MCF 10A (cell line): Measurements from ENCODE around the gene GREB1L. TPM values are rescaled to one million over a fixed set of nuclear protein-coding genes. Genes with fewer than 3 reads are reported as not detected.

Source experiments
- BruUV-seq: library from RNA; stranded (reverse); fragments of 400-500 nt; replicated peaks from 2 replicates; lab custom pipeline; 2021; lab: Mats Ljungman, UMichigan
- CTCF ChIA-PET: fragments of 300-600 bp; sonication (Branson Sonifier 250); formaldehyde crosslinking; extraction: SDS; loops from one replicate; lab custom pipeline; 2021; ENCODE audit warnings: antibody characterized with exemption, inconsistent platforms; lab: Yijun Ruan, JAX
- POLR2A ChIA-PET: fragments of 300-600, 350-650 bp; sonication (Branson Sonifier 250); formaldehyde crosslinking; extraction: SDS; loops from one replicate; lab custom pipeline; 2020; ENCODE audit warnings: antibody characterized with exemption, inconsistent platforms; lab: Yijun Ruan, JAX
- DNase-seq: peaks from one replicate; pipeline ENCODE4 v3.0.0-alpha.2; 2018; ENCODE audit not compliant: unreplicated experiment
- H3K27ac Mint-ChIP-seq: one replicate; pipeline ENCODE4 v1.8.0; 2022; ENCODE audit warnings: mild to moderate bottlenecking, low read depth, mixed read lengths; ENCODE audit not compliant: unreplicated experiment
- H3K27me3 Mint-ChIP-seq: one replicate; pipeline ENCODE4 v1.8.0; 2022; ENCODE audit warnings: mixed read lengths; ENCODE audit not compliant: insufficient read depth, unreplicated experiment
- H3K36me3 Mint-ChIP-seq: one replicate; pipeline ENCODE4 v1.8.0; 2022; ENCODE audit warnings: mild to moderate bottlenecking, moderate library complexity, mixed read lengths; ENCODE audit not compliant: insufficient read depth, unreplicated experiment
- H3K4me1 Mint-ChIP-seq: one replicate; pipeline ENCODE4 v1.8.0; 2022; ENCODE audit warnings: mixed read lengths; ENCODE audit not compliant: insufficient read depth, unreplicated experiment
- H3K4me3 Mint-ChIP-seq: one replicate; pipeline ENCODE4 v1.8.0; 2022; ENCODE audit warnings: mild to moderate bottlenecking, moderate library complexity, mixed read lengths; ENCODE audit not compliant: unreplicated experiment
- H3K9me3 Mint-ChIP-seq: one replicate; pipeline ENCODE4 v1.8.0; 2022; ENCODE audit warnings: mixed read lengths; ENCODE audit not compliant: unreplicated experiment
- CTCF ChIP-seq: fragments of 200-600 bp; IDR thresholded peaks from one replicate; pipeline ENCODE4 v1.8.0; 2022; ENCODE audit warnings: antibody characterized with exemption, mild to moderate bottlenecking; ENCODE audit not compliant: unreplicated experiment
- intact Hi-C: fragments of 100-400 bp; cut with micrococcal nuclease; formaldehyde crosslinking; loops from 2 replicates; pipeline ENCODE4 v1.14.1; 2022
- total RNA-seq: library from RNA; stranded (reverse); gene quantifications from 2 replicates; pipeline ENCODE4 v1.2.3, GENCODE V29; 2022

The GREB1L gene
- total RNA-seq, 1 experiment from 2014 or later, result 9.4 TPM

- TF ChIP-seq CTCF, result no peak
- DNase-seq, result no peak
- no peaks in the 10 kb centered on the region for H3K4me1 Mint-ChIP-seq
- H3K27ac Mint-ChIP-seq, result no peak overlapping the region
- no peaks in the 10 kb centered on the region for H3K27me3 Mint-ChIP-seq
- H3K9me3 Mint-ChIP-seq, result no peaks in the 10 kb centered on the region
- no TSS peak for BruUV-seq
- POLR2A ChIA-PET, result interaction anchor here (0.8 kb wide), 1 partner anchor 9 kb away, joined by 3 read pairs; no protein-coding TSS in a partner anchor
- no peak overlapping the region for H3K4me3 Mint-ChIP-seq
- intact Hi-C loops, result no loop called here
- CTCF ChIA-PET, result interaction anchor here (1.0 to 2.0 kb wide), 3 partner anchors 10 to 259 kb away, joined by 3 to 14 read pairs (median 3); no protein-coding TSS in a partner anchor
- H3K36me3 Mint-ChIP-seq, result peaks cover 18% of the 10 kb centered on the region
These were observed 208.5 kb downstream of the GREB1L start for GRCh38 chr18:21450503-21450902.

GRCh38 chr18:21450913-21451312 is 208.9 kb downstream of the GREB1L start:
- H3K4me1 Mint-ChIP-seq, result no peaks in the 10 kb centered on the region
- DNase-seq, result no peak
- no peaks in the 10 kb centered on the region for H3K27me3 Mint-ChIP-seq
- no peak overlapping the region for H3K27ac Mint-ChIP-seq
- CTCF ChIA-PET, result interaction anchor here (0.6 to 2.0 kb wide), 5 partner anchors 9 to 259 kb away, joined by 3 to 14 read pairs (median 3); no protein-coding TSS in a partner anchor
- no peak overlapping the region for H3K4me3 Mint-ChIP-seq
- BruUV-seq, result no TSS peak
- no peak for TF ChIP-seq CTCF
- POLR2A ChIA-PET, result interaction anchor here (0.6 to 0.8 kb wide), 2 partner anchors 9 to 201 kb away, joined by 3 read pairs; no protein-coding TSS in a partner anchor
- peaks cover 18% of the 10 kb centered on the region for H3K36me3 Mint-ChIP-seq
- no peaks in the 10 kb centered on the region for H3K9me3 Mint-ChIP-seq
- intact Hi-C loops, result no loop called here

GRCh38 chr18:21451851-21452250 is 209.8 kb downstream of the GREB1L start:
- H3K4me1 Mint-ChIP-seq, result peaks cover 6% of the 10 kb centered on the region
- H3K9me3 Mint-ChIP-seq, result no peaks in the 10 kb centered on the region
- H3K27ac Mint-ChIP-seq, result no peak overlapping the region
- TF ChIP-seq CTCF, result no peak
- CTCF ChIA-PET, result interaction anchor here (0.6 to 1.0 kb wide), 2 partner anchors 229 to 257 kb away, joined by 3 to 5 read pairs; no protein-coding TSS in a partner anchor
- H3K4me3 Mint-ChIP-seq, result no peak overlapping the region
- POLR2A ChIA-PET, result no interaction called here
- peaks cover 18% of the 10 kb centered on the region for H3K36me3 Mint-ChIP-seq
- DNase-seq, result no peak
- intact Hi-C loops, result no loop called here
- BruUV-seq, result no TSS peak
- H3K27me3 Mint-ChIP-seq, result no peaks in the 10 kb centered on the region

GRCh38 chr18:21452276-21452780 is 210.3 kb downstream of the GREB1L start:
- H3K27ac Mint-ChIP-seq, result no peak overlapping the region
- no peaks in the 10 kb centered on the region for H3K9me3 Mint-ChIP-seq
- no peak overlapping the region for H3K4me3 Mint-ChIP-seq
- H3K27me3 Mint-ChIP-seq, result no peaks in the 10 kb centered on the region
- intact Hi-C loops, result no loop called here
- H3K4me1 Mint-ChIP-seq, result peaks cover 11% of the 10 kb centered on the region
- no TSS peak for BruUV-seq
- ChIA-PET POLR2A (no interaction called here), CTCF (interaction anchor here (0.6 kb wide), 1 partner anchor 229 kb away, joined by 5 read pairs; no protein-coding TSS in a partner anchor)
- DNase-seq, result no peak
- no peak for TF ChIP-seq CTCF
- peaks cover 18% of the 10 kb centered on the region for H3K36me3 Mint-ChIP-seq
